ENCODE data around the gene CRYM. TPM values are rescaled to one million over a fixed set of nuclear protein-coding genes. Genes with fewer than 3 reads are reported as not detected.
"Not testable (repeated sequence)": the region's sequence is repeated elsewhere in the genome, so short reads cannot be mapped to it uniquely, and the experiment has no call there.

The CRYM gene
- total RNA-seq, 2 experiments from 2014 or later, result not detected

DNA sequence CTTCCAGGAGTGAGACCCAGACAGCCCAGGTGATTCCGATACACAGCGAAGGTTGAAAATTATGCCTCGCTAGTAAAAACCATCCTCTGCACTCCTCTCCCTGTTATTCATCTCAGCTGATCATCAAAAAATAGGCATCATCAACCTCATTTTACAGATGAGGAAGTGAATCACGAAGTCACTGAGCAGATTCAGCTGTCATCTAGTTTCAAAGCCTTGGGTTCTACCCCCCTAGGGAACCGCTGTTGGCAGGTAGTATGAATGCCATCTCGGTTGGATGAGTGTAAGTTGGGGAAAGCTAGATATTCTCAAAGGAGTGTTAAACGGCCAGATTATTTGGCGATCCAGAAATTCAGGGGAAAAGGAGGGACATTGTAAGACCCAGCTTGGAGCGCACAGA is 2.0 kb downstream of the CRYM start:
- peaks cover 64% of the 10 kb centered on the region for H3K27me3 Mint-ChIP-seq (ENCODE audit: low read depth)
- no peak for ATAC-seq
- CTCF ChIA-PET, result no interaction called here

DNA sequence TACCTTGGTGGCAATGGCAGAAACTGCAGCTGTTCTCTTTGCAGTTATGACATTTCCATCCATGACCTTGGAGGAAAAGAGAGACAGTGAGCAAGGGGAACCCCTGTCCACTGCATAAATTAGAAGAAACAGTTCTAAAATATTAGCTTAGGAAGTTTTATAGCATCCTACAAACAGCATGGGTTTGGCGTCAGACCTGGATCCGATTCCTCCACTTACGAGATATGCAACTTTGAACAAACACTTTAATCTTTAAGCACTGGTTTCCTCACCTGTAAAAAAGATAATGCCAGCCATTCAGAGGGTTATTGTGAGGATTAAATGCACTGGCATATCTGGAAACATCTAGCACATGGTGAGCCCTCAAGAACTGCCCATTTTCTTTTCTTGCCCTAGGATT is 2.6 kb downstream of the CRYM start:
- Mint-ChIP-seq H3K36me3 (ENCODE audit: low read depth) (no peaks in the 10 kb centered on the region), H3K9me3 (ENCODE audit: insufficient read depth) (no peaks in the 10 kb centered on the region), H3K4me1 (ENCODE audit: low read depth) (peaks cover 6% of the 10 kb centered on the region), H3K27me3 (ENCODE audit: low read depth) (peaks cover 65% of the 10 kb centered on the region), H3K4me3 (no peak overlapping the region), H3K27ac (no peak overlapping the region)
- DNase-seq, result no peak
- POLR2A ChIA-PET, result no interaction called here
- no peak for ATAC-seq
- CTCF ChIA-PET, result interaction anchor here (0.6 to 0.9 kb wide), 2 partner anchors 87 to 145 kb away, joined by 3 read pairs; no protein-coding TSS in a partner anchor

More for the DNA sequence above, 2.0 kb downstream of the CRYM start:
- POLR2A ChIA-PET, result no interaction called here
- Mint-ChIP-seq H3K4me3 (no peak overlapping the region), H3K27ac (no peak overlapping the region), H3K4me1 (ENCODE audit: low read depth) (peaks cover 6% of the 10 kb centered on the region), H3K9me3 (ENCODE audit: insufficient read depth) (no peaks in the 10 kb centered on the region), H3K36me3 (ENCODE audit: low read depth) (no peaks in the 10 kb centered on the region)
- no peak for DNase-seq

DNA sequence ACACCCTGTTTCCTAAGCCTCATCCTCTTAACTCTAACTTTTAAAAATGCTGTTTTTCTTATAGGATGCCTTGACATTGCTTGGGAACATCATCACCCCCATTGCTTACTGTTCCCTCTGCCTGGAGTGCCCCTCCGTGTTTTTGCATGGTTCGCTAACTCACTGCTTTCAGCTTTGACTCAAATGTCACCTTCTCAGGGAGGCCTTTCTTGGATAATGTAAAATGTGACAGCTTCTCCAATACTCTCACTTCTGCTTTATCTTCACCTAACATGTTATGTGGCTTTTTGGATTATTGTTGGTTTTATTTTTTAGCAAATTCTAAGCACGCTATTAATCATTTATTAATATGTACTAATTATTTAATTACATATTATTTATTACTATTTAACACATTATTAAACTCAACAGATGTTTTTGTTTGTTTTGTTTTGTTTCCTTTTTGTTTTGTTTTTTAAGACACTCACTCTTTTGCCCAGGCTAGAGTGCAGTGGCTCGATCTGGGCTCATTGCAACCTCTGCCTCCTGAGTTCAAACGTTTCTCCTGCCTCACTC is 3.8 kb downstream of the CRYM start:
- H3K4me1 Mint-ChIP-seq (ENCODE audit: low read depth), result peaks cover 6% of the 10 kb centered on the region
- DNase-seq, result no peak
- H3K27me3 Mint-ChIP-seq (ENCODE audit: low read depth), result peaks cover 56% of the 10 kb centered on the region
- POLR2A ChIA-PET, result no interaction called here
- H3K27ac Mint-ChIP-seq, result no peak overlapping the region
- no peak for ATAC-seq
- H3K9me3 Mint-ChIP-seq (ENCODE audit: insufficient read depth), result no peaks in the 10 kb centered on the region
- CTCF ChIA-PET, result no interaction called here
- H3K4me3 Mint-ChIP-seq, result no peak overlapping the region
- no peaks in the 10 kb centered on the region for H3K36me3 Mint-ChIP-seq (ENCODE audit: low read depth)

DNA sequence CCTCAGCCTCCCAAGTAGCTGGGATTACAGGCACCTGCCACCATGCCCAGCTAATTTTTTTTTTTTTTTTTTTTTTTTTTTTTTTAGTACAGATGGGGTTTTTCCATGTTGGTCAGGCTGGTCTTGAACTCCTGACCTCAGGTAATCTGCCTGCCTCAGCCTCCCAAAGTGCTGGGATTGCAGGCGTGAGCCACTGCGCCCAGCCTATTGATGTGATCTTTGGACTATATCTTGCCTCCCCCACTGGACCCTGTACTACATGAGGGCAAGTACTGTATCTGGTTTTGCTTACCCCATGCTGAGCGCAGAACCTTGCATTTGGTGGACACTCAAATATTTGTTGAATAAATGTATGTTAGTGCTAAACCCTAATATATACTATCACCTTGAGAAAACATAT is 5.3 kb downstream of the CRYM start:
- ATAC-seq; H3K9me3 Mint-ChIP-seq (ENCODE audit: insufficient read depth); H3K4me3 Mint-ChIP-seq; H3K27ac Mint-ChIP-seq; H3K4me1 Mint-ChIP-seq (ENCODE audit: low read depth); POLR2A ChIA-PET; H3K36me3 Mint-ChIP-seq (ENCODE audit: low read depth); DNase-seq: not testable (repeated sequence)
- CTCF ChIA-PET, result interaction anchor here (1.1 kb wide), 1 partner anchor 34 kb away, joined by 3 read pairs; no protein-coding TSS in a partner anchor
- H3K27me3 Mint-ChIP-seq (ENCODE audit: low read depth), result peaks cover 41% of the 10 kb centered on the region

DNA sequence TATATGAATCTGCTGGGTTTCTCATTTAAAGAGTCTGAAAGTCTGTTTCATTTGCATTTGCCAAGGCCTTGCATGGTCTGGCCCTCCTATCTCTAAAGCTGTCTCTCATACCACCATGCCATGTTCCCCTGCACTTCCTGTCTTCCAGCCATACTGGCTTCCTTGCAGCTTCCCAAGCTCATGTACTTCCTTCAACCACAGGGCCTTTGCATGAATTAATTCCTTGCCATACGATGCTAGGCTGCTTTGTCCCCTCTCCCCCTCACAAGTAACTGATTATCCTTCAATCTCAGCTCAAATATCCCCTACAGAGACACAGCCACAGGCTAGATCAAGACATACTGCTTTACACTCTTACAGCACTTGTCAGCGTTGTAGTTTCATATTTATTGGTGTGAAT is 5.8 kb downstream of the CRYM start:
- POLR2A ChIA-PET, result no interaction called here
- peaks cover 36% of the 10 kb centered on the region for H3K27me3 Mint-ChIP-seq (ENCODE audit: low read depth)
- CTCF ChIA-PET, result no interaction called here

DNA sequence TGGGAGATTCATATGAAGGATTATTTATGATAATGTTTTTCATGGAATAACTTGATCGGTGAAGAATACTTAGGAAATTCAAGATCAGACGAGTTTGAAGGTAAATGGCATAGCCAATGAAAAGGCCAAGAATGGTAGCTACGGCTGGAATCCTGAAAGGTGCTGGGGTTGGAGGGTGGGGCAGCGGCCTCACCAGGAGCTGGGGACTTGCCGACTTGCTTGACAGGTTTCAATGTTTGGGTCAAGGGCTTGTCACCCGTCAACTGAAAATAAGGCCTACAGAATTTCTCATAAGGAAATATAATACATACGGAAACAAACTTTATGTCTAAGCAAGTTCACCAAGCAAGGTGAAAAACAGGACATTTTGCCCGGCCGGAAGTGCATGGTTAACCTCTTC is 9.9 kb downstream of the CRYM start:
- peaks cover 9% of the 10 kb centered on the region for H3K27me3 Mint-ChIP-seq (ENCODE audit: low read depth)
- no peak overlapping the region for H3K27ac Mint-ChIP-seq
- H3K36me3 Mint-ChIP-seq (ENCODE audit: low read depth), result no peaks in the 10 kb centered on the region
- H3K4me1 Mint-ChIP-seq (ENCODE audit: low read depth), result no peaks in the 10 kb centered on the region
- DNase-seq, result no peak
- no peak overlapping the region for H3K4me3 Mint-ChIP-seq
- no peaks in the 10 kb centered on the region for H3K9me3 Mint-ChIP-seq (ENCODE audit: insufficient read depth)
- POLR2A ChIA-PET, result no interaction called here
- no peak for ATAC-seq
- CTCF ChIA-PET, result no interaction called here

More for the DNA sequence above, 5.8 kb downstream of the CRYM start:
- Mint-ChIP-seq H3K9me3 (ENCODE audit: insufficient read depth) (no peaks in the 10 kb centered on the region), H3K36me3 (ENCODE audit: low read depth) (no peaks in the 10 kb centered on the region), H3K4me3 (no peak overlapping the region), H3K27ac (no peak overlapping the region), H3K4me1 (ENCODE audit: low read depth) (no peaks in the 10 kb centered on the region)
- ATAC-seq, result no peak
- DNase-seq, result no peak

DNA sequence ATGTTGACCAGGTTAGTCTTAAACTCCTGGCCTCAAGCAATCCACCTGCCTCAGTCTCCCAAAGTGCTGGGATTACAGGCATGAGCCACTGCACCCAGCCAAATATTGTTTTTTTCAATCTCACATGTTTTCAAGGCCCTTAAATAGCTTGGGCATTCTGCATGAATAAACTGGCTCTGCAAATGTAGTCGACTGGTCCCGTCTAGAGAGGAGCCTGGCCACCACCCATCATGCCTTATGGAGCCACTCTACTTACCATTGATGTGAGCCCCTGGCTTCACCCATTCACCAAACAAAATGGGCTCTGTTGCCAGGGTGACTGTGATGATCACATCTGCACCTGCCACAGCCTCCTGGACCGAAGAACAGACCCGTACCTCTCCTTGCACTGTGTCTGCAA is 10.8 kb downstream of the CRYM start:
- CTCF ChIA-PET, result no interaction called here

DNA sequence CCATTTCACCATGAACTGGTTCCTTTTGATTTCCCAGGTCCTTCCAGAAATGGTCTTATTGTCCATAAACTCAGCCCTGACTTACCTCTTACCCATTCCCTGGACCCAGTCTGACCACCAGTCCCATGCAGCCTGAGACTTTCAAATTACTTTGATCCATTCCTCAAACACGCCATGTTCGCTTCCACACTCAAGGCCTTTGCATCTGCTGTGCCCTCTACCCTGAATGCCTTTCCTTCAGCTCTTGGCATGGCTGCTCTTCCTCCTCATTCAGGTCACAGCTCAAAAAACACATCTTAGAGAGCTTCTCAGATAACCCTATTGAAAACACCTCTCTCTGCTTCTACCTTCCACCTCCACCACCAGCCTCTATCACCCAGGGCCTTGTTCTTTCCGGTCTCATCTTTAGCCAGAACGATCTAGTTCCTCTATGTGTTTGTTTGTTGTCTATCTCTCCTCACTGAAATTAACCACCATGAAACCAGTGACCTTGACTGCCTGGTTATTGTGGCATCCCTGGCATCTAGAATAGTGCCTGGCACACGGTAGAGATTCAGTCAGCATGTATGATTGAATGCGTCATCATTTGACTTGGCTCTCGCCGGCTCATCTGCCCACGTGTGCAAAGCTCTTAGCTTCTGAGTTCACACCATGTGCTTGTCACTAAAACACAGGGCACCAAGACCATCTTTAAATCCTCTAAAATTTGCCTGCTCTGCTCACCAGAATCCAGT is 12.8 kb downstream of the CRYM start:
- Mint-ChIP-seq H3K27me3 (ENCODE audit: low read depth) (no peaks in the 10 kb centered on the region), H3K9me3 (ENCODE audit: insufficient read depth) (no peaks in the 10 kb centered on the region), H3K27ac (no peak overlapping the region), H3K36me3 (ENCODE audit: low read depth) (no peaks in the 10 kb centered on the region), H3K4me1 (ENCODE audit: low read depth) (no peaks in the 10 kb centered on the region), H3K4me3 (no peak overlapping the region)
- no peak for DNase-seq
- POLR2A ChIA-PET, result no interaction called here
- no peak for ATAC-seq
- CTCF ChIA-PET, result no interaction called here

More for the DNA sequence above, 10.8 kb downstream of the CRYM start:
- Mint-ChIP-seq H3K9me3 (ENCODE audit: insufficient read depth) (no peaks in the 10 kb centered on the region), H3K27me3 (ENCODE audit: low read depth) (peaks cover 5% of the 10 kb centered on the region), H3K36me3 (ENCODE audit: low read depth) (no peaks in the 10 kb centered on the region), H3K4me1 (ENCODE audit: low read depth) (no peaks in the 10 kb centered on the region), H3K27ac (no peak overlapping the region), H3K4me3 (no peak overlapping the region)
- ATAC-seq (no peak), DNase-seq (no peak)
- POLR2A ChIA-PET, result no interaction called here

DNA sequence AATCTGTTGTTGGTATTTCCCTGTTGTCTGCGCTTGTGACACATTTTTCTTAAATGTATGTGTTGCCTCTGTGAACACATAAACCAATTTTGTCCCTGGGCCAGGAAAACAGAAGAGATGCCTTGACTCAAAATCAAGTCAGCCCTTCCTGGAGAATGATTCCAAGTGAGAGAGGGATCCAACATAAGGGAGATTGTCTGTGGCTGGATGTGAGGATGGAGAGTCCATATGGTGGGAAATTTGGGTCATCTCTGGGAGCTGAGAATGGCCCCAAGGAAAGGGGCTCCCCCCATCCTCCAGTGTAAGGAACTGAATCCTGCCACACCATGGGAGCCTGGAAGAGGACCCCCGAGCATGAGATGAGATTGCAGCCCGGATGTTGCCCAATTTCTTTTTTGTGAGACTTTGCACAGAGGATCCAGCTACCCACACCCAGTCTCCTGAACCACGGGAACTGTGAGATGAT is 13.5 kb downstream of the CRYM start:
- POLR2A ChIA-PET, result no interaction called here
- no peak for DNase-seq
- no peaks in the 10 kb centered on the region for H3K4me1 Mint-ChIP-seq (ENCODE audit: low read depth)
- H3K4me3 Mint-ChIP-seq, result no peak overlapping the region
- H3K36me3 Mint-ChIP-seq (ENCODE audit: low read depth), result no peaks in the 10 kb centered on the region
- no peaks in the 10 kb centered on the region for H3K27me3 Mint-ChIP-seq (ENCODE audit: low read depth)
- no peaks in the 10 kb centered on the region for H3K9me3 Mint-ChIP-seq (ENCODE audit: insufficient read depth)
- no peak overlapping the region for H3K27ac Mint-ChIP-seq
- ATAC-seq, result no peak
- CTCF ChIA-PET, result no interaction called here

DNA sequence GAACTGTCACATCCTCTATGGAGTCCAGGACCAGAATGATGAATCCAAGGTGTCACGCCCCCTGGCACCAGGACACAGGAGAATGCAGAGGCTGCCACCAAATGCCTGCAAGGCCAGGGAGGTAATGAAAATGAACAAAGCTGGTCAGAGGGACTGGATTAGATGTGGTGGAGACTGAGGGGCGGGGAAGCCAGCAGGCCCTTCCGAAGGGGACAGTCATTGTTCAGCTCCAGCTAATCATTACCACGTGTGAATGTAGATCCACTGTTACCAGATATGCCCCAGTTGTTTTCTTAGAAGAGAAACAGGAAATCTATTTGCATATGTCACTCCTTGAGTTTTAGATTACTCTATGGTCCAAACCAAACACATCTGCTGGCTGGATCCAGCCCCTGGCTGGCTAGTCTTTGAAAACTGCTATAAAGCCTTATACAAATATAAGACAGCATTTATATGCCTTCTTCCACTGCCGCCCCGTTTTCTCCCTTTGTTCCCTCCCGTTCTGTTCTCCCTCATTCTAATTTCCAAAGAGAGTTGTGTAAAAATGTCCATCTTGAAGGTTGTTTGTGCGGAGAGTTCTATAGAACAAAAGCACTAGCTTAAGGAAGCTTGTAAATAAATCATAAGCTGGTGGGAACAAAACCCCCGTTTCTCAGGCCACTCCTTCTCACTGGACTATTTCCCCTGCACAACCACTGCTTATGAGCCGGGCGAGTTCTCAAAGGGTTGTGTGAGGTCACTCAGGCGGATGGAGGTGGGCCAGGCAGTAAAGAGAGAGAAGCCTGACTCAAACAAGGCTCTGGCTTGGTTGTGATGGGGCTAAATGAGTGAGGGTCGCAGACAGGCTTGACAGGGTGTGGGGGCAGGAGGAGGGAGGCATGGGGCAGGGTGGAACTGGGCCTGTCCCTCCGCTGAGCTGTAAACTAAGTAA is 14.2 kb downstream of the CRYM start:
- Mint-ChIP-seq H3K27me3 (ENCODE audit: low read depth) (no peaks in the 10 kb centered on the region), H3K9me3 (ENCODE audit: insufficient read depth) (no peaks in the 10 kb centered on the region), H3K27ac (no peak overlapping the region), H3K36me3 (ENCODE audit: low read depth) (no peaks in the 10 kb centered on the region), H3K4me1 (ENCODE audit: low read depth) (no peaks in the 10 kb centered on the region), H3K4me3 (no peak overlapping the region)
- DNase-seq (no peak), ATAC-seq (no peak)
- ChIA-PET POLR2A (no interaction called here), CTCF (no interaction called here)

DNA sequence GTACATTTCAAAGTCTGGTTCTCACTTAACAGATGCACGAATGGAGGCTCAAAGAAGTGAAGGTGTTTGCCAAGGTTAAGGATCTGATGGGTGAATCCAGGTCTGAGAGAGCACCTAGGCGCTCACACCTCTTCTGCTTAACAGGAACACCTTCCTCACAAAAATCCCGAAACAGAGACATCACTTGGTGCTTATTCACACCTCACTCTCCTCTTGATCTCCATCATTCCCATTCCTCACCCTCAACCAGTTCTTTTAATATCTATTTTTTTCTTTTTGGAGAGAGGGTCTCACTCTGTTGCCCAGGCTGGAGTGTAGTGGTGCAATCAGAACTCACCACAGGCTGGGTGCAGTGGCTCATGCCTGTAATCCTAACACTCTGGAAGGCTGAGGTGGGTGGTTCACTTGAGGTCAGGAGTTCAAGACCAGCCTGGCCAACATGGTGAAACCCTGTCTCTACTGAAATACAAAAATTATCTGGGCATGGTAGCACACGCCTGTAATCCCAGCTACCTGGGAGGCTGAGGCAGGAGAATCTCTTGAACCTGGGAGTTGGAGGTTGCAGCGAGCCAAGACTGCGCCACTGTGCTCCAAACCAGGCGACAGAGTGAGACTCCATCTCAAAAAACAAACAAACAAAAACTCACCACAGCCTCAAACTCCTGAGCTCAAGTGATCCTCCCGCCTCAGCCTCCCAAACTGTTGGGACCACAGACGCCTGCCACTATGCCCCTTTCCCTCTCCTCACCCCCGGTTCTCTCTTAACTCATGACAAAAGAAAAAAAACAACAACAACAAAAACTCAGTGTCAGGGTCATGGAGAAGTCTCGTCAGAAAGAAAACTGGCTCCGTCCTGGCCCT is 15.1 kb downstream of the CRYM start:
- no peaks in the 10 kb centered on the region for H3K9me3 Mint-ChIP-seq (ENCODE audit: insufficient read depth)
- ChIA-PET CTCF (no interaction called here), POLR2A (no interaction called here)
- H3K4me3 Mint-ChIP-seq, result no peak overlapping the region
- ATAC-seq (no peak), DNase-seq (no peak)
- H3K36me3 Mint-ChIP-seq (ENCODE audit: low read depth), result no peaks in the 10 kb centered on the region
- no peaks in the 10 kb centered on the region for H3K27me3 Mint-ChIP-seq (ENCODE audit: low read depth)
- H3K4me1 Mint-ChIP-seq (ENCODE audit: low read depth), result no peaks in the 10 kb centered on the region
- H3K27ac Mint-ChIP-seq, result no peak overlapping the region

Data from activated CD8-positive, alpha-beta T cell treated with anti-CD3 and anti-CD28 coated beads, Interleukin-2, amount 10 ng/mL, durations not matched to agents 7 days and 5 days (primary cell).